Measurements from ENCODE around the gene CABLES2.

DNA sequence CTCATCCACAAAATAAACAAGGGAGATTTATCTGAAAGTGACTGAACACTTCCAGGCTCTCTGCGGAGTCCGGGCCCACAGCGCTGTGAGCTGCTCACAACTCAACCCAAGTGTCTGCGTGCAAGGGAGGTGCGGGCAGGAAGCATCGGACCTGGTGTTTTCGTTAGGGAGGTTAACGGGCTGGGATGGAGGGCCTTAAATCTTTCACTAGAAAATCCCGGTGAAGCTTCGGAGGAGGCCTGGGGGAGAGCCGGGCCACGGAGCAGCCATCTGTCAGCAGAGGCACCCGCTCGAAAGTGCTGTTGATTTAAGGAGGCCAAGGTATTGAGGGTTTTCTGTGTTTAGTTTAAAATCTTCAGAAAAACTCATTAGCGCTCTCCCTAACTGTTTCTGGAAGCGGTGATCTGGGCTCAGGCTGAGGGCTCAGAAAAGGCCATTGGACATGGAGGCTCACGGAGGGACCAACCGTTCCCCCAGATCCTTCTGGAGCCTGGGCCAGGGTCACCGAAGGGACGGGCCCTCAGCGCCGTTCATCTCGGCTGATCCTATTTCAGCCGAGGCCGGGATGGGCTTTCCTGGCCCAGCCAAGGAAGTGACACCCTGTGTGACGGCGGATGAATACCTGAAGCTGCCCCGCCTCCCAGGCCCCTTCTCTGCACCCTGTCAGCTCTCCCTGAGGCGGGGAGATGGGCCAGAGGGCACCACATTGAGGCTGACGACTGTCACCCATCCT, 48.0 kb upstream of the CABLES2 start:
- TF ChIP-seq, protein P1, sequence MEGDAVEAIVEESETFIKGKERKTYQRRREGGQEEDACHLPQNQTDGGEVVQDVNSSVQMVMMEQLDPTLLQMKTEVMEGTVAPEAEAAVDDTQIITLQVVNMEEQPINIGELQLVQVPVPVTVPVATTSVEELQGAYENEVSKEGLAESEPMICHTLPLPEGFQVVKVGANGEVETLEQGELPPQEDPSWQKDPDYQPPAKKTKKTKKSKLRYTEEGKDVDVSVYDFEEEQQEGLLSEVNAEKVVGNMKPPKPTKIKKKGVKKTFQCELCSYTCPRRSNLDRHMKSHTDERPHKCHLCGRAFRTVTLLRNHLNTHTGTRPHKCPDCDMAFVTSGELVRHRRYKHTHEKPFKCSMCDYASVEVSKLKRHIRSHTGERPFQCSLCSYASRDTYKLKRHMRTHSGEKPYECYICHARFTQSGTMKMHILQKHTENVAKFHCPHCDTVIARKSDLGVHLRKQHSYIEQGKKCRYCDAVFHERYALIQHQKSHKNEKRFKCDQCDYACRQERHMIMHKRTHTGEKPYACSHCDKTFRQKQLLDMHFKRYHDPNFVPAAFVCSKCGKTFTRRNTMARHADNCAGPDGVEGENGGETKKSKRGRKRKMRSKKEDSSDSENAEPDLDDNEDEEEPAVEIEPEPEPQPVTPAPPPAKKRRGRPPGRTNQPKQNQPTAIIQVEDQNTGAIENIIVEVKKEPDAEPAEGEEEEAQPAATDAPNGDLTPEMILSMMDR (IDR thresholded peaks at IDR 0.05; ENCODE audit: low read length) = no peak
- TF ChIP-seq EZH2 (IDR thresholded peaks at IDR 0.05; ENCODE audit: borderline replicate concordance, low read length) = no peak

Data from OCI-LY1 (cell line).